Breast epithelium (tissue), 3 donors: Measurements from ENCODE around the gene DBNDD1.

Source experiments
- POLR2A ChIP-seq: fragments of 450-650 bp; IDR thresholded peaks from one replicate; pipeline ENCODE4 v1.6.1; 2016; ENCODE audit warnings: antibody characterized with exemption, mild to moderate bottlenecking, moderate library complexity
- POLR2AphosphoS5 ChIP-seq, 3 donors: sonication (generic); formaldehyde crosslinking; IDR thresholded peaks; one replicate each; pipeline ENCODE4 v1.6.1; 2017; ENCODE audit warnings: antibody characterized with exemption in 3 of 3
- TF ChIP-seq, protein P1 (sequence below), 3 donors: fragments of 450-650 bp; IDR thresholded peaks; one replicate each; pipeline ENCODE4 v1.5.1; 2016 to 2017; ENCODE audit warnings: antibody characterized with exemption in 3 of 3, mild to moderate bottlenecking in 3 of 3, moderate library complexity in 3 of 3

DNA sequence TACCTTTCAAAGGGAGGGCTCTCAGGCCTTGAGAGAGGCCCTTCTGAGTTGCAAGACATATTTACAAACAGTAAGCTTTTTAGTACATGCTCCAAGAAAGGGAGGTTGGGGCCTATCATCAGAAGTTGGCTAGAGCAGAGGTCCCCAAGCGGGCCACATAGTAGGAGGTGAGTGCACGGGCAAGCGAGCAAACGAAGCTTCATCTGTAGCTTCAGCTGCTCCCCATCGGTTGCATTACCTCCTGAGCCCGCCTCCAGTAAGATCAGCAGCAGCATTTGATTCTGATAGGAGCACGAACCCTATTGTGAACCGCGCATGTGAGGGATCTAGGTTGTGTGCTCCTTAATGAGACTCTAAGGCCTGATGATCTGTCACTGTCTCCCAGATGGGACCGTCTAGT is 31.7 kb upstream of the DBNDD1 start:
- TF ChIP-seq, protein P1, sequence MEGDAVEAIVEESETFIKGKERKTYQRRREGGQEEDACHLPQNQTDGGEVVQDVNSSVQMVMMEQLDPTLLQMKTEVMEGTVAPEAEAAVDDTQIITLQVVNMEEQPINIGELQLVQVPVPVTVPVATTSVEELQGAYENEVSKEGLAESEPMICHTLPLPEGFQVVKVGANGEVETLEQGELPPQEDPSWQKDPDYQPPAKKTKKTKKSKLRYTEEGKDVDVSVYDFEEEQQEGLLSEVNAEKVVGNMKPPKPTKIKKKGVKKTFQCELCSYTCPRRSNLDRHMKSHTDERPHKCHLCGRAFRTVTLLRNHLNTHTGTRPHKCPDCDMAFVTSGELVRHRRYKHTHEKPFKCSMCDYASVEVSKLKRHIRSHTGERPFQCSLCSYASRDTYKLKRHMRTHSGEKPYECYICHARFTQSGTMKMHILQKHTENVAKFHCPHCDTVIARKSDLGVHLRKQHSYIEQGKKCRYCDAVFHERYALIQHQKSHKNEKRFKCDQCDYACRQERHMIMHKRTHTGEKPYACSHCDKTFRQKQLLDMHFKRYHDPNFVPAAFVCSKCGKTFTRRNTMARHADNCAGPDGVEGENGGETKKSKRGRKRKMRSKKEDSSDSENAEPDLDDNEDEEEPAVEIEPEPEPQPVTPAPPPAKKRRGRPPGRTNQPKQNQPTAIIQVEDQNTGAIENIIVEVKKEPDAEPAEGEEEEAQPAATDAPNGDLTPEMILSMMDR (IDR thresholded peaks at IDR 0.05) = no peak
- no peak for TF ChIP-seq POLR2AphosphoS5 (IDR thresholded peaks at IDR 0.05)
- TF ChIP-seq POLR2A = no peak
